ENCODE data around the gene NXF1. TPM values are rescaled to one million over a fixed set of nuclear protein-coding genes. Genes with fewer than 3 reads are reported as not detected.
"Not testable (repeated sequence)": the region's sequence is repeated elsewhere in the genome, so short reads cannot be mapped to it uniquely, and the experiment has no call there.

Gene NXF1
- total and polyA plus RNA-seq, 2 of the 13 experiments (the other 11 are each of a cell fraction or from before 2014, with no cell fraction given), result 30.4 to 30.9 TPM

DNA sequence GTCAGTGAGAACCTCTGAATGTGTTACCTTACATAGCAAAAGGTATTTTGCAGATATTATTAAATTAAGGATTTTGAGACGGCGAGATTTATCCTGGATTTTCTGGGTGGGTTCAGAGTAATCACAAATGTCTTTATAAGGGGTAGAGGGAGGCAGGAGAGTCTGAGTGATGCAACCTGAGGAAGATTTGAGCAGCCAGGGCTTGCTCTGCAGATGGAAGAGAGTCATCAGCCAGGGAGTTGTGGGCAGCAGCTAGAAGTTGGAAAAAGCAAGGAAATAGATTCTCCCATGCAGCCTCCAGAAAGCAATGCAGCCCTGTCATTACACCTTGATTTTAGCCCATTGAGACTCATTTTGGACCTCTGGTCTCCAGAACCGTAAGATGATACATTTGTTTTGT lies 38.2 kb upstream of the NXF1 start (continued):
- TF ChIP-seq, protein P1, sequence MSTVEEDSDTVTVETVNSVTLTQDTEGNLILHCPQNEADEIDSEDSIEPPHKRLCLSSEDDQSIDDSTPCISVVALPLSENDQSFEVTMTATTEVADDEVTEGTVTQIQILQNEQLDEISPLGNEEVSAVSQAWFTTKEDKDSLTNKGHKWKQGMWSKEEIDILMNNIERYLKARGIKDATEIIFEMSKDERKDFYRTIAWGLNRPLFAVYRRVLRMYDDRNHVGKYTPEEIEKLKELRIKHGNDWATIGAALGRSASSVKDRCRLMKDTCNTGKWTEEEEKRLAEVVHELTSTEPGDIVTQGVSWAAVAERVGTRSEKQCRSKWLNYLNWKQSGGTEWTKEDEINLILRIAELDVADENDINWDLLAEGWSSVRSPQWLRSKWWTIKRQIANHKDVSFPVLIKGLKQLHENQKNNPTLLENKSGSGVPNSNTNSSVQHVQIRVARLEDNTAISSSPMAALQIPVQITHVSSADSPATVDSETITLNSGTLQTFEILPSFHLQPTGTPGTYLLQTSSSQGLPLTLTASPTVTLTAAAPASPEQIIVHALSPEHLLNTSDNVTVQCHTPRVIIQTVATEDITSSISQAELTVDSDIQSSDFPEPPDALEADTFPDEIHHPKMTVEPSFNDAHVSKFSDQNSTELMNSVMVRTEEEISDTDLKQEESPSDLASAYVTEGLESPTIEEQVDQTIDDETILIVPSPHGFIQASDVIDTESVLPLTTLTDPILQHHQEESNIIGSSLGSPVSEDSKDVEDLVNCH (CRISPR knock-in tag; IDR thresholded peaks at IDR 0.05), result no peak

DNA sequence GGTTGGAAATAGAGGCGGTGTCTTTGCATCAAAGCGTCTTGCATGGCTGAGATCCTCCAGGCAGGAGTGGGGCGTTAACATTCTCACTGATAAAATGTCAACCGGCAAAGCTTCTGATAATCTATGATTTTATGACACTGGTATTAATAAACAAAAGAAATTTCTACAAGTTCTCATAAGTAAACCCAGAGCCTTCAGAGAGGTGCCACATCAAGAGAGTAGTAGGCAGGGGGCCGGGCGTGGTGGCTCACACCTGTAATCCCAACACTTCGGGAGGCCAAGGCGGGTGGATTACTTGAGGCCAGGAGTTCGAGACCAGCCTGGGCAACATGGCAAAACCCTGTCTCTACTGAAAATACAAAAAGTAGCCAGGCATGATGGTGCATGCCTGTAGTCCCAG lies 37.7 kb upstream of the NXF1 start:
- H3K79me2 ChIP-seq (ENCODE audit: insufficient read depth, low read length), result peaks cover 14% of the 10 kb centered on the region
- H3K27ac ChIP-seq (ENCODE audit: extremely low read length, insufficient read depth, low read length), result peak overlapping the region; percentile 95
- H3K36me3 ChIP-seq (replicated peaks in 1 of 2; ENCODE audit: control insufficient read depth in 1 of 2, insufficient read depth in 2 of 2, low read length in 2 of 2); H3K27me3 ChIP-seq (ENCODE audit: control insufficient read depth in 1 of 2, insufficient read depth in 2 of 2, low read length in 2 of 2); H2AFZ ChIP-seq (ENCODE audit: low read length); ATAC-seq; DNase-seq (ENCODE audit: low spot score); in situ Hi-C loops (cut with HindIII; ENCODE audit: extremely low pct_ligation_motif_present, low pct_unique_long_range_greater_than_20kb); H3K9me3 ChIP-seq (ENCODE audit: low read length); FAIRE-seq; BruUV-seq (replicated peaks); CTCF ChIA-PET (ENCODE audit: low intra/inter-chr PET ratio, low total read pairs); H4K20me1 ChIP-seq (ENCODE audit: insufficient read depth, low read length): not testable (repeated sequence)
- peak overlapping the region; percentile 94 for H3K4me2 ChIP-seq (ENCODE audit: low read depth, low read length)
- H3K9ac ChIP-seq (ENCODE audit: insufficient read depth, low read depth, low read length), result peak overlapping the region; percentile 93
- peaks cover 44% of the 10 kb centered on the region for H3K4me1 ChIP-seq (ENCODE audit: insufficient read depth, low read length)
- 79% methylated on average over 9 of the region's 9 CpGs for WGBS (ENCODE audit: low lambda C conversion rate)
- POLR2A ChIA-PET, result interaction anchor here (1.1 to 4.9 kb wide), 5 partner anchors 8 to 89 kb away, joined by 3 to 51 read pairs (median 6); partner anchors contain the start of genes SLC3A2, TAF6L and ZBTB3
- intact Hi-C loops (cut with micrococcal nuclease; ENCODE audit: unreplicated experiment), result loop anchor here (5.0 kb wide), 1 partner anchor 116 kb away; the partner anchor contains the start of genes HNRNPUL2 and TTC9C
- peak overlapping the region; percentile 64 to 76 (median 75); a peak in 5 of 6 replicates for H3K4me3 ChIP-seq (replicated peaks in 1 of 3; ENCODE audit: insufficient read depth in 1 of 3, low read depth in 2 of 3, low read length in 3 of 3)
- TF ChIP-seq ZNF460 (CRISPR knock-in tag; IDR thresholded peaks at IDR 0.05; ENCODE audit: borderline replicate concordance), result peak; percentile 60; the same call in 1 of the 2 replicates
- 0 out of 2 replicates have a peak, but pooled peaks have one; percentile 9 for TF ChIP-seq ZNF556 (CRISPR knock-in tag; IDR thresholded peaks at IDR 0.05; ENCODE audit: borderline replicate concordance)
- peak; percentile 13; the same call in 1 of the 2 replicates for TF ChIP-seq ZBTB38 (CRISPR knock-in tag; IDR thresholded peaks at IDR 0.05)
